Calu3 (cell line): ENCODE results near the gene OR7C1. TPM values are rescaled to one million over a fixed set of nuclear protein-coding genes. Genes with fewer than 3 reads are reported as not detected.
"Not testable (repeated sequence)": the region's sequence is repeated elsewhere in the genome, so short reads cannot be mapped to it uniquely, and the experiment has no call there.

Experiments
- BruUV-seq: library from RNA; stranded (reverse); fragments of 400-500 nt; replicated peaks from 2 replicates; lab custom pipeline; 2021; lab: Mats Ljungman, UMichigan
- CTCF ChIA-PET: fragments of 300-600 bp; sonication (Branson Sonifier 250); formaldehyde crosslinking; loops from one replicate; lab custom pipeline; 2022; ENCODE audit warnings: antibody characterized with exemption; lab: Charles Lee
- DNase-seq: peaks from one replicate; pipeline ENCODE4 v3.0.0; 2022
- H3K27ac Mint-ChIP-seq: one replicate; pipeline ENCODE4 v1.8.0; 2022; ENCODE audit warnings: mixed read lengths; ENCODE audit not compliant: unreplicated experiment
- H3K27me3 Mint-ChIP-seq: one replicate; pipeline ENCODE4 v1.8.0; 2022; ENCODE audit warnings: mixed read lengths; ENCODE audit not compliant: unreplicated experiment
- H3K36me3 Mint-ChIP-seq: one replicate; pipeline ENCODE4 v1.8.0; 2022; ENCODE audit warnings: mild to moderate bottlenecking, moderate library complexity, mixed read lengths; ENCODE audit not compliant: insufficient read depth, unreplicated experiment
- H3K4me1 Mint-ChIP-seq: one replicate; pipeline ENCODE4 v1.8.0; 2022; ENCODE audit warnings: mild to moderate bottlenecking, low read depth, mixed read lengths; ENCODE audit not compliant: unreplicated experiment
- H3K4me3 Mint-ChIP-seq: one replicate; pipeline ENCODE4 v1.8.0; 2022; ENCODE audit warnings: mild to moderate bottlenecking, low read depth, moderate library complexity, mixed read lengths; ENCODE audit not compliant: unreplicated experiment
- H3K9me3 Mint-ChIP-seq: one replicate; pipeline ENCODE4 v1.8.0; 2022; ENCODE audit warnings: low read depth, mixed read lengths; ENCODE audit not compliant: unreplicated experiment
- intact Hi-C: fragments of 100-400 bp; cut with micrococcal nuclease; formaldehyde crosslinking; loops from one replicate; pipeline ENCODE4 v1.10.0; 2022; ENCODE audit not compliant: unreplicated experiment
- total RNA-seq: library from RNA; stranded (reverse); gene quantifications from 2 replicates; pipeline ENCODE4 v1.2.3, GENCODE V29; 2022
- TF ChIP-seq, protein P1 (sequence below): fragments of 200-600 bp; IDR thresholded peaks from one replicate; pipeline ENCODE4 v1.8.0; 2022; ENCODE audit warnings: antibody characterized with exemption; ENCODE audit not compliant: unreplicated experiment

Gene OR7C1
- total RNA-seq, 1 experiment from 2014 or later: not detected

- CTCF ChIA-PET: no interaction called here
- peaks cover 13% of the 10 kb centered on the region for H3K36me3 Mint-ChIP-seq
- TF ChIP-seq, protein P1, sequence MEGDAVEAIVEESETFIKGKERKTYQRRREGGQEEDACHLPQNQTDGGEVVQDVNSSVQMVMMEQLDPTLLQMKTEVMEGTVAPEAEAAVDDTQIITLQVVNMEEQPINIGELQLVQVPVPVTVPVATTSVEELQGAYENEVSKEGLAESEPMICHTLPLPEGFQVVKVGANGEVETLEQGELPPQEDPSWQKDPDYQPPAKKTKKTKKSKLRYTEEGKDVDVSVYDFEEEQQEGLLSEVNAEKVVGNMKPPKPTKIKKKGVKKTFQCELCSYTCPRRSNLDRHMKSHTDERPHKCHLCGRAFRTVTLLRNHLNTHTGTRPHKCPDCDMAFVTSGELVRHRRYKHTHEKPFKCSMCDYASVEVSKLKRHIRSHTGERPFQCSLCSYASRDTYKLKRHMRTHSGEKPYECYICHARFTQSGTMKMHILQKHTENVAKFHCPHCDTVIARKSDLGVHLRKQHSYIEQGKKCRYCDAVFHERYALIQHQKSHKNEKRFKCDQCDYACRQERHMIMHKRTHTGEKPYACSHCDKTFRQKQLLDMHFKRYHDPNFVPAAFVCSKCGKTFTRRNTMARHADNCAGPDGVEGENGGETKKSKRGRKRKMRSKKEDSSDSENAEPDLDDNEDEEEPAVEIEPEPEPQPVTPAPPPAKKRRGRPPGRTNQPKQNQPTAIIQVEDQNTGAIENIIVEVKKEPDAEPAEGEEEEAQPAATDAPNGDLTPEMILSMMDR: no peak
- H3K27me3 Mint-ChIP-seq: peaks cover 36% of the 10 kb centered on the region
- H3K27ac Mint-ChIP-seq: no peak overlapping the region
- H3K4me3 Mint-ChIP-seq: no peak overlapping the region
- intact Hi-C loops: no loop called here
- BruUV-seq: no TSS peak
- H3K4me1 Mint-ChIP-seq: no peaks in the 10 kb centered on the region
- DNase-seq: no peak
- H3K9me3 Mint-ChIP-seq: no peaks in the 10 kb centered on the region
Observed at GRCh38 chr19:14779151-14779550, 55.8 kb downstream of the OR7C1 start.

DNA sequence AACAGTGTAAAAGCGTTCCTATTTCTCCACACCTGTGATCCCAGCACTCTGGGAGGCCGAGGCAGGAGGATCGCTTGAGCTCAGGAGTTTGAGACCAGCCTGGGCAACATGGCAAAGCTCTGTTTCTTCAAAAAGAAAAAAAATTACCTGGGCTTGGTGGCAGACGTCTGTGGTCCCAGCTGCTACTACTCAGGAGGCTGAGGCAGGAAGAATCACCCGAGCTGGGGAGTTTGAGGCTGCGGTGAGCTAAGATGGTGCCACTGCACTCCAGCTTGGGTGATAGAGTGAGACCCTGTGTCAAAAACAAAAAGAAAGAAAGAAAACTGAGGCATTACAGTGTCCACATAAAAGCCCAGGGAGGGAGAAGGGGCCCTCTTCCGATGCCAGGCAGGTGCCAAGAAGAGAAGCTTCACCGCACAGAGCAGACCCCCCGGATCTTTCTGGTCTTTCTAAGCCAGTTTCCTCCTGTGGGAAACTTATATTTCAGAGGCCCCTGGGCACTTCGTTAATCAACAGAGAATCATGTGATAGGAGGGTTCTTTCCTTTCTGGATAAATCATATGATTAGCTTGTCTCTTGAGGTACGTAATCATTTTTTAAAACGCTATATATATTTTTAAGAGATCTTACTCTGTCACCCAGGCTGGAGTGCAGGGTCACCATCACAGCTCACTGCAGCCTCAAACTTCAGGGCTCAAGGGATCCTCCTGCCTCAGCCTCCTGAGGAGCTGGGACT, 56.7 kb downstream of the OR7C1 start, which contains the start of gene ADGRE2:
Gene ADGRE2 (minus strand): TSS at position 451 of the 736 bp plus-strand sequence. CDS start 1,804 bp downstream, outside the sequence.
- H3K4me1 Mint-ChIP-seq, intact Hi-C loops, H3K4me3 Mint-ChIP-seq, DNase-seq, H3K9me3 Mint-ChIP-seq, BruUV-seq, H3K27ac Mint-ChIP-seq, CTCF ChIA-PET: not testable (repeated sequence)
- H3K27me3 Mint-ChIP-seq: peaks cover 42% of the 10 kb centered on the region
- peaks cover 13% of the 10 kb centered on the region for H3K36me3 Mint-ChIP-seq

DNA sequence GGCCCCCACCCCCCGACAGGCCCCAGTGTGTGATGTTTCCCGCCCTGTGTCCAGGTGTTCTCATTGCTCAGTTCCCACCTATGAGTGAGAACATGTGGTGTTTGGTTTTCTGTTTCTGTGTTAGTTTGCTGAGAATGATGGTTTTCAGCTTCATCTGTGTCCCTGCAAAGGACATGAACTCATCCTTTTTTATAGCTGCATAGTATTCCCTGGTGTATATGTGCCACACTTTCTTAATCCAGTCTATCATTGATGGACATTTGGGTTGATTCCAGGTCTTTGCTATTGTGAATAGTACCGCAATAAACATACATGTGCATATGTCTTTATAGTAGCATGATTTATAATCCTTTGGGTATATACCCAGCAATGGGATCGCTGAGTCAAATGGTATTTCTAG, 57.3 kb downstream of the OR7C1 start:
- BruUV-seq, H3K27ac Mint-ChIP-seq, H3K4me1 Mint-ChIP-seq, H3K9me3 Mint-ChIP-seq, CTCF ChIA-PET, H3K4me3 Mint-ChIP-seq, intact Hi-C loops, DNase-seq: not testable (repeated sequence)
- Mint-ChIP-seq H3K36me3 (peaks cover 13% of the 10 kb centered on the region), H3K27me3 (peaks cover 42% of the 10 kb centered on the region)

GRCh38 chr19:14775869-14776586, 59.0 kb downstream of the OR7C1 start:
- no TSS peak for BruUV-seq
- Mint-ChIP-seq H3K36me3 (peaks cover 13% of the 10 kb centered on the region), H3K27me3 (peaks cover 42% of the 10 kb centered on the region), H3K9me3 (no peaks in the 10 kb centered on the region), H3K4me1 (no peaks in the 10 kb centered on the region), H3K27ac (no peak overlapping the region), H3K4me3 (peak overlapping the region; percentile 25)
- intact Hi-C loops: no loop called here
- CTCF ChIA-PET: no interaction called here
- TF ChIP-seq, protein P1: no peak
- DNase-seq: no peak

DNA sequence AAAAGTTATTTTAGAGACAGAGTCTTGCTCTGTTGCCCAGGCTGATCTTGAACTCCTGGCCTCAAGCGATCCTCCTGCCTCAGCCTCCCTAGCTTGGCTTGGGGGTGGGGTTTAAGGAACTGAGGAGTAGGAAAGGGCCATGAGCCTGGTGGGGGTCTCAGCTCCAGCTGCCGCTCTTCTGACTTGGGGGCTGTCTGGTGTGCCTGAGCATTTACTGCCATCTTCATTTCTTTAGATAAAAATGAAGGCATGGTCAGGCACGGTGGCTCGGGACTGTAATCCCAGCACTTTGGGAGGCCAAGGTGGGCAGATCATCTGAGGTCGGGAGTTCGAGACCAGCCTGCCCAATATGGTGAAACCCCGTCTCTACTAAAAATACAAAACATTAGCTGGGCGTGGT, 59.7 kb downstream of the OR7C1 start:
- Mint-ChIP-seq H3K27me3 (peaks cover 42% of the 10 kb centered on the region), H3K36me3 (peaks cover 13% of the 10 kb centered on the region)
- H3K9me3 Mint-ChIP-seq, H3K4me1 Mint-ChIP-seq, H3K4me3 Mint-ChIP-seq, CTCF ChIA-PET, H3K27ac Mint-ChIP-seq, DNase-seq, BruUV-seq, intact Hi-C loops: not testable (repeated sequence)
